ENCODE results near the gene VSIG4.

Gene VSIG4

GRCh38 chrX:66024570-66024969, 15.3 kb downstream of the VSIG4 start:
- FAIRE-seq (no peak), DNase-seq (ENCODE audit: insufficient read length, low spot score) (no peak)
- TF ChIP-seq CTCF (IDR thresholded peaks at IDR 0.05; ENCODE audit: insufficient read depth, missing control alignments), result no peak

- FAIRE-seq (no peak), DNase-seq (ENCODE audit: insufficient read length, low spot score) (no peak)
Observed at GRCh38 chrX:66024092-66024467, 15.8 kb downstream of the VSIG4 start.

GRCh38 chrX:66023385-66024091, 16.3 kb downstream of the VSIG4 start:
- FAIRE-seq (no peak), DNase-seq (ENCODE audit: insufficient read length, low spot score) (no peak)
- TF ChIP-seq CTCF (IDR thresholded peaks at IDR 0.05; ENCODE audit: insufficient read depth, missing control alignments), result no peak

More at GRCh38 chrX:66024092-66024467, 15.8 kb downstream of the VSIG4 start:
- no peak for TF ChIP-seq CTCF (IDR thresholded peaks at IDR 0.05; ENCODE audit: insufficient read depth, missing control alignments)

GRCh38 chrX:66022632-66023384, 17.1 kb downstream of the VSIG4 start:
- no peak for TF ChIP-seq CTCF (IDR thresholded peaks at IDR 0.05; ENCODE audit: insufficient read depth, missing control alignments)
- FAIRE-seq (no peak), DNase-seq (ENCODE audit: insufficient read length, low spot score) (no peak)

GRCh38 chrX:66021765-66022631, 17.9 kb downstream of the VSIG4 start:
- FAIRE-seq (no peak), DNase-seq (ENCODE audit: insufficient read length, low spot score) (no peak)
- TF ChIP-seq CTCF (IDR thresholded peaks at IDR 0.05; ENCODE audit: insufficient read depth, missing control alignments), result no peak

GRCh38 chrX:66021401-66021764, 18.5 kb downstream of the VSIG4 start:
- no peak for TF ChIP-seq CTCF (IDR thresholded peaks at IDR 0.05; ENCODE audit: insufficient read depth, missing control alignments)
- FAIRE-seq (no peak), DNase-seq (ENCODE audit: insufficient read length, low spot score) (no peak)

Data from D721Med (cell line).